ENCODE data around the gene ENC1.
"Not testable (repeated sequence)": the region's sequence is repeated elsewhere in the genome, so short reads cannot be mapped to it uniquely, and the experiment has no call there.

GRCh38 chr5:74676466-74676865, 35.9 kb upstream of the ENC1 start:
- TF ChIP-seq, protein P1, sequence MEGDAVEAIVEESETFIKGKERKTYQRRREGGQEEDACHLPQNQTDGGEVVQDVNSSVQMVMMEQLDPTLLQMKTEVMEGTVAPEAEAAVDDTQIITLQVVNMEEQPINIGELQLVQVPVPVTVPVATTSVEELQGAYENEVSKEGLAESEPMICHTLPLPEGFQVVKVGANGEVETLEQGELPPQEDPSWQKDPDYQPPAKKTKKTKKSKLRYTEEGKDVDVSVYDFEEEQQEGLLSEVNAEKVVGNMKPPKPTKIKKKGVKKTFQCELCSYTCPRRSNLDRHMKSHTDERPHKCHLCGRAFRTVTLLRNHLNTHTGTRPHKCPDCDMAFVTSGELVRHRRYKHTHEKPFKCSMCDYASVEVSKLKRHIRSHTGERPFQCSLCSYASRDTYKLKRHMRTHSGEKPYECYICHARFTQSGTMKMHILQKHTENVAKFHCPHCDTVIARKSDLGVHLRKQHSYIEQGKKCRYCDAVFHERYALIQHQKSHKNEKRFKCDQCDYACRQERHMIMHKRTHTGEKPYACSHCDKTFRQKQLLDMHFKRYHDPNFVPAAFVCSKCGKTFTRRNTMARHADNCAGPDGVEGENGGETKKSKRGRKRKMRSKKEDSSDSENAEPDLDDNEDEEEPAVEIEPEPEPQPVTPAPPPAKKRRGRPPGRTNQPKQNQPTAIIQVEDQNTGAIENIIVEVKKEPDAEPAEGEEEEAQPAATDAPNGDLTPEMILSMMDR (IDR thresholded peaks at IDR 0.05; ENCODE audit: insufficient read depth, low read depth, low read length) = not testable (repeated sequence)
- TF ChIP-seq EZH2 (IDR thresholded peaks at IDR 0.05; ENCODE audit: insufficient read depth, low read length) = not testable (repeated sequence)
